ENCODE data around the gene GNAL. TPM values are rescaled to one million over a fixed set of nuclear protein-coding genes. Genes with fewer than 3 reads are reported as not detected.
A peak's percentile ranks its signal among the peaks of the same experiment; 100 is the strongest.

GNAL gene
- total and polyA plus RNA-seq, 2 experiments from 2014 or later, result 7.5 to 21.6 TPM

DNA sequence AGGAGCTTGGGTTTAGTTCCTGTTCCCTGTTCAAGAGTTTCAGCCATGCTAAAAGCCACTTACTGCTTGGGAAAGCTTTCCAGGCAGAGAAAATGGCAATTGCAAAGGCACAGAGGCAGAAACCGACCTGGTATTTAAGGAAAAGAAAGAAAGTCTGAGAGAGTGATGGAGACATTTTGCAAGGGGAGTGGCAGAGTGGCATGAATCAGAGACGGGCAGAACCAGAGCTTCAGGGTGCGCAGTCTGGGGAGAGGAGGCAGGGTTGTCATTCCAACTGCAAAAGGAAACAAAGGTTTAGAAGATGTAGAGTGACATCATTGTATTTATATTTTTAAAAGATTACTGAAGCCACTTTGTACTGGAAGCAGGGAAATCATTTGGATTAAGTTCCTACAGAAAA is 14.9 kb upstream of the GNAL start:
- no peaks in the 10 kb centered on the region for H3F3A ChIP-seq (replicated peaks; ENCODE audit: low read depth)
- H3K27ac ChIP-seq (ENCODE audit: low read depth), result no peak overlapping the region
- peaks cover 14% of the 10 kb centered on the region for H3K4me1 Mint-ChIP-seq
- no peak overlapping the region for H3K27ac Mint-ChIP-seq
- H4K20me1 ChIP-seq (replicated peaks; ENCODE audit: insufficient read depth), result no peaks in the 10 kb centered on the region
- H3K9me3 Mint-ChIP-seq, result no peaks in the 10 kb centered on the region
- H3K27me3 ChIP-seq (ENCODE audit: insufficient read depth), result no peaks in the 10 kb centered on the region
- no peak overlapping the region for H3K4me2 ChIP-seq
- H3K4me3 Mint-ChIP-seq, result no peak overlapping the region
- H3K27me3 Mint-ChIP-seq (ENCODE audit: insufficient read depth, low read depth, poor library complexity), result peaks cover 15% of the 10 kb centered on the region
- no peak overlapping the region for H3K4me3 ChIP-seq
- ATAC-seq, result no peak
- H3K36me3 Mint-ChIP-seq (ENCODE audit: low read depth), result no peaks in the 10 kb centered on the region
- TF ChIP-seq ZNF114 (CRISPR knock-in tag; IDR thresholded peaks at IDR 0.05), result no peak
- TF ChIP-seq ZNF331 (CRISPR knock-in tag; IDR thresholded peaks at IDR 0.05; ENCODE audit: low read depth), result no peak
- TF ChIP-seq CREB1 (CRISPR knock-in tag; IDR thresholded peaks at IDR 0.05; ENCODE audit: low read depth), result no peak
- TF ChIP-seq, protein P1, sequence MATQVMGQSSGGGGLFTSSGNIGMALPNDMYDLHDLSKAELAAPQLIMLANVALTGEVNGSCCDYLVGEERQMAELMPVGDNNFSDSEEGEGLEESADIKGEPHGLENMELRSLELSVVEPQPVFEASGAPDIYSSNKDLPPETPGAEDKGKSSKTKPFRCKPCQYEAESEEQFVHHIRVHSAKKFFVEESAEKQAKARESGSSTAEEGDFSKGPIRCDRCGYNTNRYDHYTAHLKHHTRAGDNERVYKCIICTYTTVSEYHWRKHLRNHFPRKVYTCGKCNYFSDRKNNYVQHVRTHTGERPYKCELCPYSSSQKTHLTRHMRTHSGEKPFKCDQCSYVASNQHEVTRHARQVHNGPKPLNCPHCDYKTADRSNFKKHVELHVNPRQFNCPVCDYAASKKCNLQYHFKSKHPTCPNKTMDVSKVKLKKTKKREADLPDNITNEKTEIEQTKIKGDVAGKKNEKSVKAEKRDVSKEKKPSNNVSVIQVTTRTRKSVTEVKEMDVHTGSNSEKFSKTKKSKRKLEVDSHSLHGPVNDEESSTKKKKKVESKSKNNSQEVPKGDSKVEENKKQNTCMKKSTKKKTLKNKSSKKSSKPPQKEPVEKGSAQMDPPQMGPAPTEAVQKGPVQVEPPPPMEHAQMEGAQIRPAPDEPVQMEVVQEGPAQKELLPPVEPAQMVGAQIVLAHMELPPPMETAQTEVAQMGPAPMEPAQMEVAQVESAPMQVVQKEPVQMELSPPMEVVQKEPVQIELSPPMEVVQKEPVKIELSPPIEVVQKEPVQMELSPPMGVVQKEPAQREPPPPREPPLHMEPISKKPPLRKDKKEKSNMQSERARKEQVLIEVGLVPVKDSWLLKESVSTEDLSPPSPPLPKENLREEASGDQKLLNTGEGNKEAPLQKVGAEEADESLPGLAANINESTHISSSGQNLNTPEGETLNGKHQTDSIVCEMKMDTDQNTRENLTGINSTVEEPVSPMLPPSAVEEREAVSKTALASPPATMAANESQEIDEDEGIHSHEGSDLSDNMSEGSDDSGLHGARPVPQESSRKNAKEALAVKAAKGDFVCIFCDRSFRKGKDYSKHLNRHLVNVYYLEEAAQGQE (IDR thresholded peaks at IDR 0.05; ENCODE audit: unreplicated experiment), result no peak
- no peak for TF ChIP-seq EZH2 (IDR thresholded peaks at IDR 0.05; ENCODE audit: low read depth, unreplicated experiment)
- TF ChIP-seq NANOG (IDR thresholded peaks at IDR 0.05; ENCODE audit: borderline replicate concordance), result no peak
- no peaks in the 10 kb centered on the region; the same call in 1 of the 2 replicates for H3K9me2 ChIP-seq (ENCODE audit: insufficient read depth)
- DNase-seq (ENCODE audit: low spot score), result no peak
- no peaks in the 10 kb centered on the region for H3K79me2 ChIP-seq (replicated peaks; ENCODE audit: insufficient read depth)
- H3K4me1 ChIP-seq (ENCODE audit: insufficient read depth), result no peaks in the 10 kb centered on the region; the same call in 1 of the 2 replicates
- H3K36me3 ChIP-seq (ENCODE audit: insufficient read depth), result no peaks in the 10 kb centered on the region
- no peak overlapping the region for H2AFZ ChIP-seq

DNA sequence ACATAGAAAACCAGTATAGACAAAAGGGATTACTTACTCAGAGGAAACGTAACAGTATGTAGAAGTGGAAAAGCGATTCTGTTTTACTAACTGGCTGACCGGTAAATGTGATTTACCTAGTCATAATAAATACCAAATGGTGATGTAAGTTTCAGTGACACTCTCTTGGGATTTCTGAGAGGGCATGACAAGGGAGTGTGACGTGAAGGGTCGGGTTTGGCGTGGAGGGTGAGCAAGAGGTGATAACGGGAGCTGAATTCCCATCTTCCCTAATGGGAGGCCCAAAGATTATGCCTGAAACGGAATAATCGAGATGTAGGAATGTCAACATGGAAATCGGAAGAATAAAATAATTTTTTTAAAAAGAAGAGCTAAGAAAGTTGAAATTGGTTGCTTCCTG is 12.7 kb upstream of the GNAL start:
- no peaks in the 10 kb centered on the region for H3K27me3 ChIP-seq (ENCODE audit: insufficient read depth)
- no peak overlapping the region for H3K4me2 ChIP-seq
- H3K36me3 Mint-ChIP-seq (ENCODE audit: low read depth), result no peaks in the 10 kb centered on the region
- no peak overlapping the region for H3K27ac ChIP-seq (ENCODE audit: low read depth)
- no peaks in the 10 kb centered on the region for H3K9me2 ChIP-seq (ENCODE audit: insufficient read depth)
- no peaks in the 10 kb centered on the region for H3K36me3 ChIP-seq (ENCODE audit: insufficient read depth)
- H3K27ac Mint-ChIP-seq, result no peak overlapping the region
- no peaks in the 10 kb centered on the region for H3F3A ChIP-seq (replicated peaks; ENCODE audit: low read depth)
- 0 out of 2 replicates have a peak overlapping the region, but pooled peaks have one; percentile 50 for H2AFZ ChIP-seq
- peaks cover 4% of the 10 kb centered on the region; the same call in 1 of the 3 replicates for H3K4me1 Mint-ChIP-seq
- no peaks in the 10 kb centered on the region for H3K9me3 Mint-ChIP-seq
- H3K27me3 Mint-ChIP-seq (ENCODE audit: insufficient read depth, low read depth, poor library complexity), result peaks cover 7% of the 10 kb centered on the region
- DNase-seq (ENCODE audit: low spot score), result no peak
- H3K4me3 Mint-ChIP-seq, result no peak overlapping the region
- no peak for ATAC-seq
- H3K79me2 ChIP-seq (replicated peaks; ENCODE audit: insufficient read depth), result no peaks in the 10 kb centered on the region
- no peak overlapping the region for H3K4me3 ChIP-seq
- no peaks in the 10 kb centered on the region for H4K20me1 ChIP-seq (replicated peaks; ENCODE audit: insufficient read depth)
- H3K4me1 ChIP-seq (ENCODE audit: insufficient read depth), result no peaks in the 10 kb centered on the region
- TF ChIP-seq STAT1 (IDR thresholded peaks at IDR 0.05; ENCODE audit: unreplicated experiment), result no peak
- TF ChIP-seq NANOG (IDR thresholded peaks at IDR 0.05; ENCODE audit: borderline replicate concordance), result no peak
- TF ChIP-seq EZH2 (IDR thresholded peaks at IDR 0.05; ENCODE audit: low read depth, unreplicated experiment), result no peak
- TF ChIP-seq, protein P1 (IDR thresholded peaks at IDR 0.05; ENCODE audit: unreplicated experiment), result no peak
- TF ChIP-seq, protein P2, sequence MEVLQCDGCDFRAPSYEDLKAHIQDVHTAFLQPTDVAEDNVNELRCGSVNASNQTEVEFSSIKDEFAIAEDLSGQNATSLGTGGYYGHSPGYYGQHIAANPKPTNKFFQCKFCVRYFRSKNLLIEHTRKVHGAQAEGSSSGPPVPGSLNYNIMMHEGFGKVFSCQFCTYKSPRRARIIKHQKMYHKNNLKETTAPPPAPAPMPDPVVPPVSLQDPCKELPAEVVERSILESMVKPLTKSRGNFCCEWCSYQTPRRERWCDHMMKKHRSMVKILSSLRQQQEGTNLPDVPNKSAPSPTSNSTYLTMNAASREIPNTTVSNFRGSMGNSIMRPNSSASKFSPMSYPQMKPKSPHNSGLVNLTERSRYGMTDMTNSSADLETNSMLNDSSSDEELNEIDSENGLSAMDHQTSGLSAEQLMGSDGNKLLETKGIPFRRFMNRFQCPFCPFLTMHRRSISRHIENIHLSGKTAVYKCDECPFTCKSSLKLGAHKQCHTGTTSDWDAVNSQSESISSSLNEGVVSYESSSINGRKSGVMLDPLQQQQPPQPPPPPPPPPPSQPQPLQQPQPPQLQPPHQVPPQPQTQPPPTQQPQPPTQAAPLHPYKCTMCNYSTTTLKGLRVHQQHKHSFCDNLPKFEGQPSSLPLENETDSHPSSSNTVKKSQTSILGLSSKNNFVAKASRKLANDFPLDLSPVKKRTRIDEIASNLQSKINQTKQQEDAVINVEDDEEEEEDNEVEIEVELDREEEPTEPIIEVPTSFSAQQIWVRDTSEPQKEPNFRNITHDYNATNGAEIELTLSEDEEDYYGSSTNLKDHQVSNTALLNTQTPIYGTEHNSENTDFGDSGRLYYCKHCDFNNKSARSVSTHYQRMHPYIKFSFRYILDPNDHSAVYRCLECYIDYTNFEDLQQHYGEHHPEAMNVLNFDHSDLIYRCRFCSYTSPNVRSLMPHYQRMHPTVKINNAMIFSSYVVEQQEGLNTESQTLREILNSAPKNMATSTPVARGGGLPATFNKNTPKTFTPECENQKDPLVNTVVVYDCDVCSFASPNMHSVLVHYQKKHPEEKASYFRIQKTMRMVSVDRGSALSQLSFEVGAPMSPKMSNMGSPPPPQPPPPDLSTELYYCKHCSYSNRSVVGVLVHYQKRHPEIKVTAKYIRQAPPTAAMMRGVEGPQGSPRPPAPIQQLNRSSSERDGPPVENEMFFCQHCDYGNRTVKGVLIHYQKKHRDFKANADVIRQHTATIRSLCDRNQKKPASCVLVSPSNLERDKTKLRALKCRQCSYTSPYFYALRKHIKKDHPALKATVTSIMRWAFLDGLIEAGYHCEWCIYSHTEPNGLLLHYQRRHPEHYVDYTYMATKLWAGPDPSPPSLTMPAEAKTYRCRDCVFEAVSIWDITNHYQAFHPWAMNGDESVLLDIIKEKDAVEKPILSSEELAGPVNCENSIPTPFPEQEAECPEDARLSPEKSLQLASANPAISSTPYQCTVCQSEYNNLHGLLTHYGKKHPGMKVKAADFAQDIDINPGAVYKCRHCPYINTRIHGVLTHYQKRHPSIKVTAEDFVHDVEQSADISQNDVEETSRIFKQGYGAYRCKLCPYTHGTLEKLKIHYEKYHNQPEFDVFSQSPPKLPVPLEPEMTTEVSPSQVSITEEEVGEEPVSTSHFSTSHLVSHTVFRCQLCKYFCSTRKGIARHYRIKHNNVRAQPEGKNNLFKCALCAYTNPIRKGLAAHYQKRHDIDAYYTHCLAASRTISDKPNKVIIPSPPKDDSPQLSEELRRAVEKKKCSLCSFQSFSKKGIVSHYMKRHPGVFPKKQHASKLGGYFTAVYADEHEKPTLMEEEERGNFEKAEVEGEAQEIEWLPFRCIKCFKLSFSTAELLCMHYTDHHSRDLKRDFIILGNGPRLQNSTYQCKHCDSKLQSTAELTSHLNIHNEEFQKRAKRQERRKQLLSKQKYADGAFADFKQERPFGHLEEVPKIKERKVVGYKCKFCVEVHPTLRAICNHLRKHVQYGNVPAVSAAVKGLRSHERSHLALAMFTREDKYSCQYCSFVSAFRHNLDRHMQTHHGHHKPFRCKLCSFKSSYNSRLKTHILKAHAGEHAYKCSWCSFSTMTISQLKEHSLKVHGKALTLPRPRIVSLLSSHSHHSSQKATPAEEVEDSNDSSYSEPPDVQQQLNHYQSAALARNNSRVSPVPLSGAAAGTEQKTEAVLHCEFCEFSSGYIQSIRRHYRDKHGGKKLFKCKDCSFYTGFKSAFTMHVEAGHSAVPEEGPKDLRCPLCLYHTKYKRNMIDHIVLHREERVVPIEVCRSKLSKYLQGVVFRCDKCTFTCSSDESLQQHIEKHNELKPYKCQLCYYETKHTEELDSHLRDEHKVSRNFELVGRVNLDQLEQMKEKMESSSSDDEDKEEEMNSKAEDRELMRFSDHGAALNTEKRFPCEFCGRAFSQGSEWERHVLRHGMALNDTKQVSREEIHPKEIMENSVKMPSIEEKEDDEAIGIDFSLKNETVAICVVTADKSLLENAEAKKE (CRISPR knock-in tag; IDR thresholded peaks at IDR 0.05), result no peak

Measured in GM23338 (cell line).